ENCODE data around the gene TSGA10IP.

TSGA10IP gene

DNA sequence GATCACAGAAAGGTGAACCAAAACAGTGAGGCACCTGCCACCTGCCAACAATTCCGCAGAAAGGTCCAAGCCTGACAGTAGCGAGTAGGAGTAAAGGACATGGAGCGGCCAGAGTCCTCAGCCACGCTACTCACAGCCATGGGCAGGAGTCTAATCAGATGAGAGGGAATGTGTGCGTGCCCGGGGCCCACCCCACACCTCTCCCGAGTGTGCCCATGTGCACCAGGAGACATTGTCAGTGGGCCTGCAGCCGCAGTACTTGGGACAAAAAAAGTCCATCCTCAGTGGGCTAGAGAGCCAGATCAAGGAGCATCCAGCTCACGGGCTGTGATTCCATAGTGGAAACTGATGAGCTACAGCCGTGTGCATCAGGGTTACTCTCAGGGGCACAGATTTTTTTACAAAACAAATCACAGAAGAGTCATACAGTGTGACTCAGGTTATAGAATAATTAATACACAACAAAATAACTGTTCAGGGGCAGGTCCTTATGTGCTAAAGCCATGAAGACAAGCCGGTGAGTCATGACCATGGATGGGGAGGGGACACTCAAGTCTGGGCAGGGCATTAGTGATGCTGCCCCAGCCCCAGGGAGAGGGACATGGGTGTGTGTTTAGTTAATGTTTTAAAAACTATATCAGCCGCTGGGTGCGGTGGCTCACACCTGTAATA lies 28.3 kb downstream of the TSGA10IP start:
- DNase-seq (ENCODE audit: low read depth in 1 of 2, low spot score in 1 of 2): no peak

- DNase-seq (ENCODE audit: low read depth in 1 of 2, low spot score in 1 of 2): no peak
These were observed 30.5 kb downstream of the TSGA10IP start for GRCh38 chr11:65975771-65976170.

- DNase-seq (ENCODE audit: low read depth in 1 of 2, low spot score in 1 of 2): no peak
These were observed 31.2 kb downstream of the TSGA10IP start for GRCh38 chr11:65976216-65977176.

DNA sequence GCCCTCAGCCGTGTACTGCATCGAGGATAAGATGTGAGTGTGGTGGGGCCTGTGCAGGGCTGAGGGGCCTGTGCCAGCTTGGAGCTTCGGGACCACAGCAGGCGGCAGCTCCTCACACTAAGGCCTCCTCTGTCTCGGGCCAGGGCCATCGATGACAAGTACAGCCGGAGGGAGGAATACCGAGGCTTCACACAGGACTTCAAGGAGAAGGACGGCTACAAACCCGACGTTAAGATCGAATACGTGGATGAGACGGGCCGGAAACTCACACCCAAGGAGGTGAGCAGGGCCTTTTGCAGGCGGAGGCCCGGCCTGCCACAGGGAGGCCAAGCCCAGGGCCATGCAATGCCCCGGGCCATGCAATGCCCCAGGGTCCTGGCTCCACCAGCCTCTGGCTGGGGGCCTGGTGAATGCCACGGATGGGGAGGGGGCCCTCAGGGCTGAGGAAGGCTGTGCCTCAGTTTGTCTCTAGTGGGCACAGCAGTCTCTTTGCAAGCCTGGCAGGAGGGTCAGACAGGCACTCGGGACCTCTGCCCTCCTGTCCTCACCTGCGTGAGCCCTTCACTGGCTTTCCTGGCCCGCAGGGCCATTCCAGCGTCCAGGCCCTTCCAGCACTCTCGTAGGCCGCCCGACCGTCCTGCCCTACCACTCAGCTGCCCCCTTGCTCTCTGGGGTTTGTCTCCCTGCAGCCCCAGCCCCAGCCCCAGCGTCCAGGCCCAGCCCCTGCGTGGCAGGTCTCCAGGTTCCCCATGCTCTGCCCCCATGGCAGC lies 32.5 kb downstream of the TSGA10IP start:
- no peak for DNase-seq (ENCODE audit: low read depth in 1 of 2, low spot score in 1 of 2)

DNA sequence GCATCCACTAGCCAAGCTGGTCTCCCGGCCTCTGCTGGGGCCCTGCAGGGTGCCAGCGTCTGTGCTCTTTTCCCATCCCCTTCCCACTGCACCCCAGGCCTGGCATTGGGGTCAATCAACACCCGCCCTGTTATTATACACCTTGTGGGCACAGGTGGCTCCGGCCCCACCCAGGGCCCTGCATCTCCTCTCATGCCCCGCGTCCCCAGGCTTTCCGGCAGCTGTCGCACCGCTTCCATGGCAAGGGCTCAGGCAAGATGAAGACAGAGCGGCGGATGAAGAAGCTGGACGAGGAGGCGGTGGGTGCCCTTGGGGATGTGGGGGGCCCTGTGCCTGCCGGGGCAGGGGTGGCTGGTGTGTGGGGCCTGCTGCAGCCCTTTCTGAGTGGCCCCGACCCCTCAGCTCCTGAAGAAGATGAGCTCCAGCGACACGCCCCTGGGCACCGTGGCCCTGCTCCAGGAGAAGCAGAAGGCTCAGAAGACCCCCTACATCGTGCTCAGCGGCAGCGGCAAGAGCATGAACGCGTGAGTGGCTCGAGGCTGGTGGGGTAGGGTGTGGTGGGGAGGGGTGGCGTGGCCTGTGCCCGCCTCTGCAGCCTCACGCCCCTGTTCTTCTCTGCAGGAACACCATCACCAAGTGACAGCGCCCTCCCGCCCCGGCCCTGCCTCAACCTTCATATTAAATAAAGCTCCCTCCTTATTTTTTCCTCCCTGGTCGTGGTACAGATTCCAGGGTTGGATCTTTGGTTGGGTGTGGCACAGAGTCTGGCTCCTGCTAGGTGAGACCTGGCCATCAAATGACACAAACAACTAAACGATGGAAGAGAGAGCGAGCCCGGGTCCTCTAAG lies 33.3 kb downstream of the TSGA10IP start:
- no peak for DNase-seq (ENCODE audit: low read depth in 1 of 2, low spot score in 1 of 2)

DNA sequence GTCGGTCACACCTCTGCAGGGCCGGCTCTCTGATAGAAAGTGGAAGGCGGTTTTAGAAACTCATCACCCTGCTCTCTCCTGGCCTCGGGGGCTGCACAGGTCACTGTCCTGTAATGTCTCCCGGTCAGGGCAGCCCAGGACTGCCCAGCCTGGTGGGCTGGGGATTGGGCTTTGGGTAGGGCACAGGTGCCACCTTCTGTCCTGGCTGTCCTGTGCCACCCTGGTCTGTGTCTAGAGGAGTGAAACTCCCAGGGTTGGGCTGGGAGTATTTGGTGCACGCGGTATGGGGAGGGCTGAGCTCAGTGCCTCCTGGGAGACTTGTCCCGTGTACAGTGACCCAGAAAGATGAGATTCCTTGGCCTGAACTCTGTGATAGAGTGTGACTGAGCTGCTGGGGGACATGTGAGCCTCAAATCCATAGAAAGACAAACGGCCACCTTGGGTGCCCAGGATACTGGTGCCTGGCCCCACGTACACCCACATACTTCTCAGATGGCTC lies 34.0 kb downstream of the TSGA10IP start:
- DNase-seq (ENCODE audit: low read depth in 1 of 2, low spot score in 1 of 2): no peak

GRCh38 chr11:65981101-65981740 lies 35.9 kb downstream of the TSGA10IP start:
- DNase-seq (ENCODE audit: low read depth in 1 of 2, low spot score in 1 of 2): no peak

DNA sequence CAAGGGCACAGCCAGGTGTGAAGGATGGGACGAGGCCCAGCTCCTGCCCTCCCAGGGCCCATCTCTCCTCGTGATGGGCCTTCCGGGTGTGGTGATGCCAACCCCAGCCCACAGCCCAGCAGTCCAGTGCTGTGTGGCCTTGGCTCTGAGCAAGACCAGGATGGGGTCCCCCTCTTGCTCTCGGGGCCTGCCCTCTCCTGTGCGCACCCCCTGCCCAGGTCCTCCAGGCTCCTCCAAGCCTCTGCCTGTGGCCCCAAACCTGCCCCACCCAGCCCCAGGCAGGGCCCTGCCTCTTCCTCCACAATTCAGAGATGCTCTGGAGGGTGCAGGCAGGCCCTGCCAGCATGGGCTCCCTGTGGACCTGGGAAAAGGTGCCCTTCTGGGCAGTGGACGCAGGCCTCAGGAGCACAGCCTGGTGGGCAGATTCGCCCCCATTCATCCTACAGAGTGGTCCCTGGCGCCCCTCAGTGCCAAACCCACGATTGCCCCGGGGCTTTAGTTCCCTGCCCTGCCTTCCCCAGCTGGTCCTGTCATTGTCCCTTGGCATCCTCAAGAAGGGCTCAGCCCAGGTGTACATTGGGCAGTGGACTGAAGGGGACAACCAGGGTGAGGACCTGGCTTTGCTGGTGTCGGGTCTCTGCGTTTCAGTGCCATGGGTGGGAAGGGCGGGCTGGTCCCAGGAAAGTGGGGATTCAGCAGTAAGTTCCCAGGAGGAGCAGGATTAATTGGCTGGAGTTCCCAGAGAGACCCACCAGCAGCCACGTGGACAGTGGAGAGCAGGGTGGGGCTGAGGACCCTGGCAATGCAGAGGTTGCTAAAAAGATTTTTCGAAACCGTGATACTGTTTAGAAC lies 36.9 kb downstream of the TSGA10IP start:
- no peak for DNase-seq (ENCODE audit: low read depth in 1 of 2, low spot score in 1 of 2)

DNA sequence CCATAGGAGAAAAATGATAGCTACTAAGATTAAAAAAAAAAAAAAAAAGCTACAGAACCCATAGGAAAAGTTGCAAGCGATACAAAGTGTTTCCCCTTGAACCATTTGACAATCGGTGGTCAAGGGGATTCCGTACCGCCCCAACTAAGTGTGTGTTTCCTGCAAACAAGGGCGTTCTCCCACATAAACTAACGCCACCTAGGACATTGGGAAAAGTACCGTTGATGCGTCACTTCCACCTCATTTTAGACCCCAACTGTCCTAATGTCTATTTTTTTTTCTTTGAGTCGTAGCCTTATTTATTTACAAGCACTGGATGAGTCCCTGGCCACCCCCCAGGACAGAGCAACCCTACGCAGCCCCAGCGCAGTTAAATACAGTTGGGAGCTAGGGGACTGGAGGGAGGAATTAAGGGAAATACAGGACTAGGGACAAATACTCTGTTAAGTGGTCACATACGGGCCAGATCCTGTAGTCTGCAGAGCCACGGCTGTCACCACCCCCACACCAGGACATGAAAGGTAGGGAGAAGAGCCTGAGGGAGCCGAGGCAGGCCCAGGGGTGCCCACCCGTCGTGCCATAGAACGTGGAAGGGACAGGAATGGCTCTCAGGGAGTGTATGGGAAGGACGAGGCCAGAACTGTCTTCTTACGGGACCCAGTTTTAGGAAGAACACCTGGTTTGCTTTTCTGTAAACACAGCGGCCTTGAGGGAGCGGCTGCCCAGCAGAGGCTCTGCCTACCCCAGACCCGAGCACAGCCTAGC lies 37.7 kb downstream of the TSGA10IP start:
- no peak for DNase-seq (ENCODE audit: low read depth in 1 of 2, low spot score in 1 of 2)

DNA sequence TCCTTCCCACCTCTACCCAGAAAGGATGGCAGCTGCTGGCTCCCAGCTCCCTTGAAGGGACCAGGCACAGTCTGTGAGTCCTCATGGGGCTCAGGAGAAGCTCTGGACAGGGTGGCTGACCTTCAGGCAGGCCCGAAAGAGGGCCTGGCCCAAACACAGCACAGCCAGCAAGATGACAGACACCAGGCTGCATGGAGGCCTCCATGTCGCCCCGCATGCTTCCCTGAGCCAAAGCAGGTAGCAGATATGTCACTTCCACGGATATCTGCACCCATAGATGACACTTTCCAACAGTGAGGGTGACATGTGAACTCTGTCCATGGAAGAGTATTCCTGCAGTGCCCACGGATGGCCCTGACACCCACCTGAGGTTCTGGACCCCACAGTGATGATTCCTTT lies 38.3 kb downstream of the TSGA10IP start:
- DNase-seq (ENCODE audit: low read depth in 1 of 2, low spot score in 1 of 2): no peak

DNA sequence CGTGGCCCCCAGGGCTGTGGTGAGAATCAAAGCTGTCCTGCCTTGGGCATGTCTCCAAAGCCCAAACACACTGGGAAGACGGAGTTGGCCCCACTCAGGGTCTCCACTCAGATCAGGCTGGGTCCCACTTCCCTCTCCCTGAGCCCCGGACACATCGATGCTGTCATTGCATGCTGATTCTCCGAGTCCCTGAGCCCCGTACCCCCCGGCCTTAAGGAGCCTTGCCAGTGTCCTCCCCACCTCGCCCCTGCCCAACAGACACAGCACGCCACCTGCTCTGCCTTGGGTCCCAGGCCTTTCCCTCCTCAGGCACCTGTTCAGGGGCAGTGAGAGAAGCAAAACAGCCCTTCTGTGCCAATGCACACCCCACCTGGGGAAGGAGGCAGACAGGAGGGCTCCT lies 42.1 kb downstream of the TSGA10IP start:
- no peak for DNase-seq (ENCODE audit: low read depth in 1 of 2, low spot score in 1 of 2)

GRCh38 chr11:65988791-65989592 lies 43.7 kb downstream of the TSGA10IP start:
- DNase-seq (ENCODE audit: low read depth in 1 of 2, low spot score in 1 of 2): peak; percentile 74 to 92

GRCh38 chr11:65992056-65992455 lies 46.8 kb downstream of the TSGA10IP start:
- no peak for DNase-seq (ENCODE audit: low read depth in 1 of 2, low spot score in 1 of 2)

DNA sequence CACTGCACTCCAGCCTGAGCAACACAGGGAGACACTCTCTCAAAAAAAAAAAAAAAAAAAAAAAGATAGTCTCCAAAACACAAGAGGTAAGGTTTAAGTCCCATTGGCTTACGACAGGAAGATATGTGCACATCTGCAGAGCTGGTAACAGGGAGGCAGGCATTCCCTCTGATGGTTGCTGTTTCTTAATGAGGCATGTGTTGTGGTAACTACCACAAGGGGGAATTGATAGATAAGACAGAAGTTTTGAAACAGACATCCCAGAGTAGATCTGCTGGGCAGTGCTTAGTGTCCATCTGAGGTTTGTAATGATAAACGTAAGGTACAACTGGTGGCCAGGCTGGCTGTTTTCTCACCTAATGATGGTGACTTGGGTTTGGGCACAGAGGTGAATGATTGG lies 52.0 kb downstream of the TSGA10IP start:
- DNase-seq (ENCODE audit: low read depth in 1 of 2, low spot score in 1 of 2): no peak

DNA sequence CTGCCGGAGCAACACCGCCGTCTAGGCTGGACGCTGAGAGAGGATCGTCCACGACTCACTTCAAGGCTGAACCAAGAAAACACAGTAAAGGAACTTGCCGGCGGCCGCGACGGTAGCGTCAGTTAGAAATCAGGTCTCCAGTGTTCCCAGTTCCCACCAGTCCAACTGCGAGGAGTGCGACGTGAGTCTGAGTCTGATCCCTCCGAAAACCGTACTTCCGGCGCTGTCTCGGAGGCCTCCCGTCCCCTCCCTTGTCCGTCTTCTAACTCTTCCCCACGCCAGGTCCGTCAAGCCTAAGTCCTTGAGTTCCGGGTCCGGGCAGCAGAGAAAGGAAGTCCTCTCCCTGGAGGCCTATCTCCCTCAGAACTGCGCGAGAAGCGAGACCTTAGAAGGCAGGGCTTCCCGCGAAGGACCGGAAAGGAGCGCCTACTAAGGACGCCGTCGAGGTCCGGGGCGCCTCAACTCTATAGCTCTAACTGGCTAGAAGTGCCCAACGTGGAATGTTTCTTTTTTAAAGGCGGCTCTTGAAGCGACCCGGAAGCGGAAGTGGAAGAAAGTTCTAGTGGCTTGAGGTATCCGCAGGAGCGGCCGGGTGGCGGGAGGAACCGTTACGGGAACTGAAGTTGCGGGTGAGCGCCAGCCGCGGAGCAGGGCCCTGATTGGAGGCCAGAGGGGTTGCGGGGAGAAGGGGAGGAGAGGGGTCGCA lies 56.8 kb downstream of the TSGA10IP start, which contains the start of the genes BANF1 and EIF1AD:
Gene BANF1, plus strand, starts transcription at position 562 of the 706 bp plus-strand sequence. CDS start 748 bp downstream, outside the sequence.
Gene EIF1AD, minus strand, starts transcription at position 216 of the 706 bp plus-strand sequence. CDS start 1,768 bp downstream, outside the sequence.
- peak; percentile 85 to 96 for DNase-seq (ENCODE audit: low read depth in 1 of 2, low spot score in 1 of 2)

DNA sequence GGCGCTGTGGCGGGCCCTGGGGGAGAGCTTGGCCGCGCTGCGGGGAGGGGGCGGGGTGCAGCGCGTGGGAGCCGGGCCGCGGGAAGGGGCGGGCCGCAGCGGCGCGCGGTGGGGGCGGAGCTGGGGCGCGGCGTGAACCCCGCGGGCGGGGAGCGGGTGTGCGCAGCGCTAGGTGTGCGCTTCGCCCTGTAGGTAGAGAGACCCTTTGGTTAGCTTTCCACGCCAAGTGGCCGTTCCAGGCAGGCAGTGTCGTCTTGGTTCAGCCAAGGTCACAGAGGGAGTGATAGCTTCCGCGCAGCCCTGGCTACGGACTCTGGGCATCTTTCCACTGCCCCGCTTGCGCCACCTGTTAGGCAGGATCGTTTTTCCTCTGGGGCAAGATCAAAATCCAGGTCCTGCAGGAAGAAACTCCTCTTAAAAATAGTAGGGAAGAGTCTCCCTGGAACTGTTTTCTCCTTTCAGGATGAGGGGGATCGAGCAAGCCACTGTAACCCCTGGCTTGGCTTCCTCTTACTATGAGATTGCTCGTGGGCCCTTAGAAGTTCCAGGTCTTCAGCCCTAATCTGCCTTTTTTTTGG lies 57.5 kb downstream of the TSGA10IP start:
- DNase-seq (ENCODE audit: low read depth in 1 of 2, low spot score in 1 of 2): no peak

All from activated CD4-positive, alpha-beta T cell treated with anti-CD3 and anti-CD28 coated beads, Interleukin-2, amount 50 U/mL, for 24 hours (primary cell).